Activated CD4-positive, CD25-positive, alpha-beta regulatory T cell treated with anti-CD3 and anti-CD28 coated beads, Interleukin-2, amount 50 U/mL, for 16 hours (primary cell): ENCODE measurements around the gene RRN3.
"Not testable (repeated sequence)": the region's sequence is repeated elsewhere in the genome, so short reads cannot be mapped to it uniquely, and the experiment has no call there.

Source experiments
- DNase-seq: peaks from one replicate; pipeline ENCODE4 v3.0.0-alpha.2; 2020; ENCODE audit warnings: low read depth, low spot score

The RRN3 gene, protein sequence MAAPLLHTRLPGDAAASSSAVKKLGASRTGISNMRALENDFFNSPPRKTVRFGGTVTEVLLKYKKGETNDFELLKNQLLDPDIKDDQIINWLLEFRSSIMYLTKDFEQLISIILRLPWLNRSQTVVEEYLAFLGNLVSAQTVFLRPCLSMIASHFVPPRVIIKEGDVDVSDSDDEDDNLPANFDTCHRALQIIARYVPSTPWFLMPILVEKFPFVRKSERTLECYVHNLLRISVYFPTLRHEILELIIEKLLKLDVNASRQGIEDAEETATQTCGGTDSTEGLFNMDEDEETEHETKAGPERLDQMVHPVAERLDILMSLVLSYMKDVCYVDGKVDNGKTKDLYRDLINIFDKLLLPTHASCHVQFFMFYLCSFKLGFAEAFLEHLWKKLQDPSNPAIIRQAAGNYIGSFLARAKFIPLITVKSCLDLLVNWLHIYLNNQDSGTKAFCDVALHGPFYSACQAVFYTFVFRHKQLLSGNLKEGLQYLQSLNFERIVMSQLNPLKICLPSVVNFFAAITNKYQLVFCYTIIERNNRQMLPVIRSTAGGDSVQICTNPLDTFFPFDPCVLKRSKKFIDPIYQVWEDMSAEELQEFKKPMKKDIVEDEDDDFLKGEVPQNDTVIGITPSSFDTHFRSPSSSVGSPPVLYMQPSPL

DNA sequence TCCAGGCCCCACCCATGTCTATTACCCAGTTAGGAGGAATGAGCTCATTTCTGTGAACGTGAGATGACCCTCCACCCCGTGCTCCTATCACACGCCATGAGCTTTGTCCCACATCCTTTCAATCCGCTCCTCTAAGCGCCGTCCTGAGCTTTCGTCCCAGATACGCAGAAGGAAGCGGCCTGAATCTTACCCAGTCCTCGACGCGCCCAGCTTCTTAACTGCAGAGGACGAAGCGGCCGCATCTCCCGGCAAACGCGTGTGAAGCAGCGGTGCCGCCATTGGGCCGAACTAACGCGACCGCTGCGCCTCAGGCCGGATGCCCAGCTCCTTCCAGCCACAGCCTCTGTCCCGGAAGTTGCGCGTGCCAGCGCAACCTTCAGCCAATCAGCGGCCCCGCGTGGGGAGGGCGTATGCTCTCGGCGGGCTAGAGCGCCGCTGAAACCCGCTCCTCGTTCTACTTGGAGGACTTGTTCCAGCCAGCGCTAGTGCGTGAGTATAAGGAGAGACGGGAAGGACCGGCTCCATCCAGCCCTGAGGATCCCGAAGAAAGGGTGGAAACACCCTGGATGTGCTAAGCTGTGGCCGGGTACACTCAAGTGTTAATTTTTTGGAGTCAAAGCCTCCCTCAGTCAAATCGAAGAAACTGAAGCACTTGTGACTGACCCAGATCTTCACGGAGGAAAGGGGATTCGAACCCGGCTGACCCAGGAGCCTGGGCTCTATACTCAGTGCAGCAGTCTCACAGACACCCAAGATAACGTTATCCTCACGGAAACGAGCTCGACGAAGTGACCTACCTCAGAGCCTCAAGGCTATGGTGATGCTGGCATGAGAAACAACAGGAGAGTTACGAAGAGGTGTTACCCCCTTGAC is at the start of gene RRN3:
RRN3 (minus strand) TSS at position 318 of the 873 bp plus-strand sequence; CDS start at position 279, 39 bp downstream.
- peak; percentile 74 for DNase-seq

DNA sequence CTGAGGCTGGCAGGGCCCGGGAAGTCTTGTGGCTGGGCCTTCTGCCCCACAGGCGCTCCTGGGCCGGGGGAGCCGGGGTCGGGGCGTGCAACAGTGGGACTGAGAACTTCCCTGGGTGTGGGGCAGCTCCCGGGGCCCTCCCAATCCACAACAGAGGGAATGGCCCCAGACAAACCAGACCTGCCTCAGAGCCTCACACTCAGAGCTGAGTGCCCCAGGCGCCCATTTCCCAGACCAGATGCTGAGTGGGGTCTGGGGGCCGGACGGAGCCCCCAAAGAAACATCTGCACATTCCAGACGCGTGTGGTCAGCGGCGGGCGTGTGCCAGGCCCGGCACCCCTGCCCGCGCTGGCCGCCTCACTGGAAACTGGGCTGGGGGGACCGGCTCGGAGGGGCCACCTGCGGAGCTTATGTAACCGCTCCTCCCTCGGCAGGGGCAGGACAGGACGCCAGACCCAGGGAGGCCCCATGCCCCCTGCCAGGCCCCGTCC is 49.6 kb upstream of the RRN3 start:
- DNase-seq: not testable (repeated sequence)

DNA sequence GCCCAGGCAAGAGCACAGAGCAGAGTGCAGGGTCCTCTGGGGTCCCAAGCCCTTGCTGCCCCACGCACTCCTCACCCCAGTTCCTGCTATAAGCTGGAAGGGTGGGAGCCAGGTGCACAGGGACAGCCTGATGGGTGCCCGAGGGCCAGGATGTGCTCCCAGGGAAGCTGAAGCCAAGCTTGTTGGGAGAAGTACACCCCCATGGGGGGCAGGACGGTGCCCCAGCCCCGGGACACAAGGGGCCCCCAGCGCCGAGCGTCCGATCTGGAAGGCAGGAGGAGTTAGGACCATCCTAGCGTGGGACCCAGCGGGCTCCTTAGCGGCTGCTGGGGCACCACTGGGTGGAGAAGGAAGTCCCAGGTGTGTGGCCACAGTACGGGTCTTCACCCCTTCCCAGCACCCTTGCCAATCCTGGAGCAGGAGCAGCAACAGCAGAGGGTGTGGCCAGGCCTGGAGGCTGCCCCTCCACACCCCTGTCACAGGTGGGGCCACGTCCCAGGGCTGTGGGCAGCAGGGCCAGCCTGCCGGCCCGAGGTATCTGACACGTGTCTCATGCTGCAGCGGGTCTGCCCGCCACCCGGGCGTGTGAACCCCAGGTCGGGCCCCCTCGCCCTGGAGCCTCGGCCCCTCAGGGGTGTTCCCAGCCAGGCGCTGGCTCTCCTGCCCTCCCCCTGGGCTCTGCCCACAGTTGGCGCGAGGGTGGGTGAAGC is 49.0 kb upstream of the RRN3 start:
- not testable (repeated sequence) for DNase-seq

- not testable (repeated sequence) for DNase-seq
These were observed 48.2 kb upstream of the RRN3 start for GRCh38 chr16:15142107-15142890.

- no peak for DNase-seq
These were observed 47.5 kb upstream of the RRN3 start for GRCh38 chr16:15141586-15141985.

DNA sequence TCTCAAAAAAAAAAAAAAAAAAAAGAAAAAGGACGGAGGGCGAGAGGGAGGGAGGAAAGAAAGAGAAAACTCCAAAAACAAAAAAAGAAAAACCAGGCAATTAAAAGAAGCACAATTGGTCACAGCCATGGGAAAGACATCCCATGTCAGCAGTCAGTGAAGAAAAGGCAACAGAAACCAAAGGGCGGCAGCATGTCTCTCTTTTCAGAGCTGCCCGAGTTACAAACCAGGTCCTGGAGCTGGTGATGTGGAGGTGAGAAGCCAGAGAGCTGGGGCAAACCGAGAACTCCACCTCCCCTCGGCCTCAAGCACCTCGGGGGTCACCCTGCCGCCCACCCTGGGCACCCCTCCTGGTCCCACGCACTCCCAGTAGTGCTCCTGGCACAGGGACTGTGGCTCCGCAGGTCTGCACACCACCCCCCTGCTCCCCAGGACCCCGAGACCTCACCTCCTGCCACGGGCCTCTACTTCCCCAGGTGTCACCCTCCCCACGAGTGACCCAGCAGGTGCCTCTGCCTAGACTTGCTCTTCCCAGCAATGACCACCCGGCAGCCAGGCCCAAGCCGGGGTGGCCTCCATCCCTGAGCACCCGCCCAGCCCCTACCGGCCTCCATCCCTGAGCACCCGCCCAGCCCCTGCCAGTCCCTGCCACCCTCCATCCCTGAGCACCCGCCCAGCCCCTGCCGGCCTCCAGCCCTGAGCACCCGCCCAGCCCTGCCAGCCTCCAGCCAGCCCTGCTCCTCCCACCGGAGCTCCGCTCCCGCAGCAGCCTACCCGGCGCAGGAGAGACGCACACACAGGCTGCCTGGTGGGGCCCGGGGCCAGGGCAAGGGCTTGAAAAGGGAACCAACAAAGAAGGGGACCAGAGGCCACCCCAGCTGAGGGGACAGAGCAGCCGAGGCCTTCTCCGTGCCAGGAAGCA is 46.6 kb upstream of the RRN3 start:
- DNase-seq: not testable (repeated sequence)

DNA sequence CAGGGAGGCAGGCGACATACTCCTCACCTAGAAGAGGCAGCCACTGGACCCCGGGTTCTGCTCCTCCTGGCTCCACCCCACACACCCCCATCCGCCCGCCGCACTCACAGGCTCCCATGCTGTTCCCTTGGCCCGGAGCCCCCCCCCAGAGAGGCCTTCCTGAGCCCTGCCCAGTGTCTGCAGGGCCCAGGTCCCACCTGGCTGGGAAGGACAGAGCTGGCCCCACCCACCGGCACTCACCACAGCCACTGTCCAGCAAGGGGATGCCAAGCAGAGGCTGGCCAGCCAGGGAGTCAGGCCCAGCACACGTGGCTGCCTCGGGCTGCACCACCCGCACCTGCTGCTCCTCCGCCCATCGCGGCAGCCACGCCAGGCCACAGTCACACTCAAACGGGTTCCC is 43.4 kb upstream of the RRN3 start:
- not testable (repeated sequence) for DNase-seq

DNA sequence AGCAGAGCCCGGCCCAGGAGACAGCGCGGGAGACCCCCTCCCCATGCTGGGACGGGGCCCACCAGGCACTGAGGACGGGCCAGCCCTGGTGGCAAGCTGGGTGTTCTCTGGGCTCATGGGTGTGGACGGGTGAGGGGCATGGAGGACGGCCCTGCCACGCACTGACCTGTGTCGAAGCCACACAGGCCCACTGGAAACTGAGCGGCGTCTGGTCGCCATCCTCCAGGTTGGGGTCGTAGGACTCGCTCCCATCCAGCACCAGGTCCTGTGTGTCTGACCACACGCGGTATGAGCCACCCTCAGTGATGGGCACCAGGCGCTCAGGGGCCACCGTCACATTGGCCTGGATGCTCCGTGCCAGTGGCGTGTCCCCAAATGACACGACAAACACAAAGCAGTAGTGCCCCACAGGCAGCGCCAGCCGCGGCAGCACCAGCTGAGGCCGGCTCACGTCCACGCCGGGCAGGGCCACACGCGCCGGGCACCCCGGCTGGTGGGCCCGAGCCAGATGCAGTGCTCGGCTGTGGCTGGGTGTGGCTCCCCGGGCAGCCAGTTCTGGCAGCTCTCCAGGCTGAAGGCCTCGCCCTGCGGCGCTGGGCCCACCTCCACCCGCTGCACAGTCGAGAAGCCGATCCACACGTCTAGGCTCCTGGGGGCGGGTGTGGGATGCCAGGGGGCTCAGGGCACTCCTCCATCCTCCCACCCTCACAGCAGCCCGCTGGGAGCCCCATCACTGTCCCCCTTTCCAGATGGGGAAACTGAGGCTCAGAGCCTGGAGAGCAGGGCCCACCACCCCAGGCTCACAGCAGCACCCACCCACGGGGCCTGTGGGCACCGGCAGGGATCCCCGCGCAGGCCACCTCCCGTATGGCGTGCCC is 41.6 kb upstream of the RRN3 start:
- DNase-seq: not testable (repeated sequence)

- DNase-seq: not testable (repeated sequence)
These were observed 40.8 kb upstream of the RRN3 start for GRCh38 chr16:15134752-15135482.

DNA sequence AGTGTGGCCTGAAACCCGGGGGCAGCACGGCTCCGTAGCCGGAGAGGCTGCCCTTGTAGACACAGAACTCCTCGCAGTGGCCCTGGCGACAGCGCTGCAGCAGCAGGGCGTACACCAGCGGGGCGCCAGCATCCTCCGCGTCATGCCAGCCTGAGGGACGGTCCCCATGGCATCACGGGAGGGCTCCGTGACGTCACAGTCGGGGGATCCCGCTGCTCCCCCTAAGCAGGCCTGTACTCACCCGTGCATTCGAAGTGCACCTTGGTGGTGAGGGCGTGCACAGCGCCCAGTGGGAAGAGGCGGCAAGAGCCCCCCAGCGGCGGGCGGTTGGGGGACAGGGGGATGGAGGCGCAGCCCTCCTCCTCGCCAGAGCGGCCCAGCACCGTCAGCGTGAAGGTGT is 39.5 kb upstream of the RRN3 start:
- not testable (repeated sequence) for DNase-seq

DNA sequence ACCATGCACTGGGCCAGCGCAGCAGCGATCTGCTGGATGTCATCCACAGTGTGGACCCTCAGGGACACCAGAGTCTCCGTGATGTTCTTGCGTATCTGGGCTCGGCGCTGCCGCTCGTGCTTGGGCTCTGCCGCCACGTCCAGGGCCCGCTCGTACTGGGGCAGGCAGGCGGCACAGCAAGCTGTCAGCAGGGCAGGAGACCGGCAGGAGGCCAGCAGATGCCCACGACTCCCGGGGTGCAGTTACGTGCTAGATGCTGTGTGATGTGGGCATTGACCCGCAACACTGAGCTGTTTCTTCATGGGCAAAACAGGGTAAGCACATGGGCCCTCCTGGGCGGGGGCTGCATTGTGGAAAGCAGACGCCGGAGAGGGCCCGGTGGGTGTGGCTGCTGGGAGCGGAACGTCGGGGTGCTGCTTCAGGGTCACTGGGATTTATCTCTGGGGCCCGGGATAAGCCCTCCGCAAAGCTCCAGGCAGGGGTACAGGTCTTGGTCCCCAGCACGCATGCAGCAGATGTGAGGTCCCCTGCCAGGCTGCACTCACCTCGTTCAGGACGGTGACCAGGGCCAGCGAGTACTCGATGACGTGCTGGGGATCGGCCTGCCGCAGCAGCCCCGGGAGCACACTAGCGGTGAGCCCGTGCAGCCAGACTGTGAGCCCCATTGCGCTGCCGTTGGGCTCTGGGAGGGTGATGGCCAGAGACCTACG is 38.8 kb upstream of the RRN3 start:
- DNase-seq: not testable (repeated sequence)

- not testable (repeated sequence) for DNase-seq
These were observed 37.0 kb upstream of the RRN3 start for GRCh38 chr16:15130943-15131700.

DNA sequence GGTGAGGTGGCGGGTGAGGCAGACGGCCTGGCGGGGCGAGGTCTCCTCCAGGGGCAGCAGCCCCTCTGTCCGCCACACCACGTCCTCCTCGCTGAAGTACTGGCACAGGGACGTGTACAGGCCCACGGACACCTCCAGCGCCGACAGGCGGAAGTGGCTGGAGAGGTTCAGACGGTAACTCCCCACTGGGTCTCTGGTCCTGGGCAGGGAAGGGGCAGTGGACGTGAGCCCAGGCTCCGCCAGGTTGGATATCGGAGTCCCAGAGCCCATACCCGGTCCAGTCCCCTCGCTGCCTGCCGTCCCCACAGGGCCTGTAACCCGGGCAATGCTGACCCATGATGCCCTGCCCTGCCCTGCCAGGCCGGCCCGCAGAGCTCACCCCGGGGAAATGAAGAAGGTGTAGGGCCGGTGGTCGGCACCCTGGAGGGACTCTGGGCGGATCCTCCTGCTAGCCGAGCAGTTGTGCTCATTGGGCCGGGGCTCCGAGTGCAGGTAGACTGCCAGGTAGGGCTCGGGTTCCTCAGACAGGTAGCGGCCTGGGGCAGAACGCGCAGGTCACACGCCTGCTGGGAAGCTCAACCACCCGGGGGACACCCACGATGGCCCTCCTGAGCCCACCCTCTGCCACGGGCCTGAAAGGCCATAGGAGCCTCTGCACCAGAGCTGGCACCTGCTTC is 36.3 kb upstream of the RRN3 start:
- DNase-seq: not testable (repeated sequence)

DNA sequence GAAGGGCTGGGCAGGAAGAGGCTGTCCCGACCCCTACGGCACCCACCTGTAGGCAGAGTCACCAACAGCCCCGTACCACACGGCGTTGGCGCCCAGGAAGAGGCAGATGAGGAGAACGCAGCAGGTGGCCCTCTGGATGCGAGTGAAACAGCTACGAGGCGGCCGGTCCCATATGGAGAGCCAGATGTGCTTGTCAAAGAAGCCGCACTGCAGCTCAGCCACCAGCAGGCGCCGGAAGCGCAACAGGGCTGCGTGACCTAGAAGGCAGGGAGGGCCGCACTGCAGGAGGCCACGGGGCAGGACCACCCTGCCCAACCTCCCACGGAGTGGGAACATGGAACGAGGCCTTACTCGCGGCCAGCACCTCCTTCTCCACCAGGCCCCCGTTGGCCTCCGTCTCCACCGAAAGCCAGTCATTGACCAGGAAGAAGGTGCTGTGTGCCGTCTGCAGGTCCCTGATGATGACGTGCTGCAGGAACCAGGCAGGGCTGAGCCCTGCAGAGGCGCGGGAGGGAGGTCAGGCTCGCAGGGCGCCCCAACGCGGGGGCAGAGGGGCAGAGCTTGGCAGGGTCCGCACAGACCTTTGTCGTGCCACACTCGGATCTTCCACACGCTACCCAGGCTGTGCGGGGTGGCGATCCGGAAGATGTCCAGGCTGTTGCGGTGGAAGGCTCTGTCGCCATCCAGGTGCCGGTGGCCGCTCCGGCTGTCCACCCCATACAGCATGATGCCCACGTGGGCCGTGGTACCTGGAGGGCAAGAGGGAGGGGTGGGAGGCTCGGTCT is 33.8 kb upstream of the RRN3 start:
- not testable (repeated sequence) for DNase-seq
